OCI-LY7 (cell line): ENCODE measurements around the gene TBC1D1.

Source experiments
- CTCF ChIP-seq: fragments of 200-600 bp; sonication (generic); conservative IDR thresholded peaks from 2 replicates; pipeline ENCODE4 v1.5.1; 2014; ENCODE audit warnings: mild to moderate bottlenecking, antibody characterized with exemption, low read length, moderate library complexity, mixed read lengths
- EZH2phosphoT487 ChIP-seq: fragments of 200-600 bp; sonication (generic); IDR thresholded peaks from 2 replicates; pipeline ENCODE4 v1.6.1; 2018; ENCODE audit warnings: low read depth, borderline replicate concordance, mild to moderate bottlenecking, mixed run types, antibody characterized with exemption, low read length, moderate library complexity, mixed read lengths

- TF ChIP-seq CTCF (peak; percentile 97), EZH2phosphoT487 (no peak)
Observed at GRCh38 chr4:38034986-38035882, 144.3 kb downstream of the TBC1D1 start.
